ENCODE results near the gene NCOA7.

NCOA7 gene

GRCh38 chr6:125752773-125753172, 38.0 kb upstream of the NCOA7 start:
- no peak for TF ChIP-seq CTCF (conservative IDR thresholded peaks at IDR 0.05; ENCODE audit: low read depth, low read length)
- Histone ChIP-seq H3K4me1 (ENCODE audit: low read depth, poor library complexity, severe bottlenecking) (peaks cover 10% of the 10 kb centered on the region), H3K9ac (no peak overlapping the region), H3K27ac (no peak overlapping the region), H3K36me3 (ENCODE audit: insufficient read depth) (no peaks in the 10 kb centered on the region), H3K79me2 (ENCODE audit: insufficient read depth, low read depth) (no peaks in the 10 kb centered on the region), H3K4me2 (no peak overlapping the region), H3K4me3 (IDR thresholded peaks at IDR 0.05; ENCODE audit: insufficient read depth, low read depth, low read length) (no peak overlapping the region), H3K27me3 (ENCODE audit: insufficient read depth, low read depth) (no peaks in the 10 kb centered on the region), H4K20me1 (ENCODE audit: insufficient read depth) (no peaks in the 10 kb centered on the region), H2AFZ (ENCODE audit: low read depth) (no peak overlapping the region)

GRCh38 chr6:125753218-125753936, 37.4 kb upstream of the NCOA7 start:
- Histone ChIP-seq H3K36me3 (ENCODE audit: insufficient read depth) (no peaks in the 10 kb centered on the region), H2AFZ (ENCODE audit: low read depth) (no peak overlapping the region), H3K79me2 (ENCODE audit: insufficient read depth, low read depth) (no peaks in the 10 kb centered on the region), H3K27me3 (ENCODE audit: insufficient read depth, low read depth) (no peaks in the 10 kb centered on the region), H3K4me3 (IDR thresholded peaks at IDR 0.05; ENCODE audit: insufficient read depth, low read depth, low read length) (no peak overlapping the region), H3K9ac (no peak overlapping the region), H3K4me2 (no peak overlapping the region), H3K4me1 (ENCODE audit: low read depth, poor library complexity, severe bottlenecking) (peaks cover 10% of the 10 kb centered on the region), H4K20me1 (ENCODE audit: insufficient read depth) (no peaks in the 10 kb centered on the region), H3K27ac (no peak overlapping the region)
- peak; percentile 56 for TF ChIP-seq CTCF (conservative IDR thresholded peaks at IDR 0.05; ENCODE audit: low read depth, low read length)

- Histone ChIP-seq H3K9ac (no peak overlapping the region), H3K79me2 (ENCODE audit: insufficient read depth, low read depth) (no peaks in the 10 kb centered on the region), H4K20me1 (ENCODE audit: insufficient read depth) (no peaks in the 10 kb centered on the region), H3K4me3 (IDR thresholded peaks at IDR 0.05; ENCODE audit: insufficient read depth, low read depth, low read length) (no peak overlapping the region), H3K36me3 (ENCODE audit: insufficient read depth) (no peaks in the 10 kb centered on the region), H3K4me1 (ENCODE audit: low read depth, poor library complexity, severe bottlenecking) (peaks cover 10% of the 10 kb centered on the region), H3K4me2 (no peak overlapping the region), H3K27ac (no peak overlapping the region), H2AFZ (ENCODE audit: low read depth) (no peak overlapping the region), H3K27me3 (ENCODE audit: insufficient read depth, low read depth) (no peaks in the 10 kb centered on the region)
- peak; percentile 27; the same call in 1 of the 2 replicates for TF ChIP-seq CTCF (conservative IDR thresholded peaks at IDR 0.05; ENCODE audit: low read depth, low read length)
Observed at GRCh38 chr6:125753937-125754259, 36.9 kb upstream of the NCOA7 start.

GRCh38 chr6:125754566-125754965, 36.2 kb upstream of the NCOA7 start:
- Histone ChIP-seq H3K4me1 (ENCODE audit: low read depth, poor library complexity, severe bottlenecking) (peaks cover 10% of the 10 kb centered on the region), H3K4me2 (no peak overlapping the region), H3K36me3 (ENCODE audit: insufficient read depth) (no peaks in the 10 kb centered on the region), H3K9ac (no peak overlapping the region), H2AFZ (ENCODE audit: low read depth) (no peak overlapping the region), H4K20me1 (ENCODE audit: insufficient read depth) (no peaks in the 10 kb centered on the region), H3K79me2 (ENCODE audit: insufficient read depth, low read depth) (no peaks in the 10 kb centered on the region), H3K27ac (no peak overlapping the region), H3K27me3 (ENCODE audit: insufficient read depth, low read depth) (no peaks in the 10 kb centered on the region), H3K4me3 (IDR thresholded peaks at IDR 0.05; ENCODE audit: insufficient read depth, low read depth, low read length) (no peak overlapping the region)
- no peak for TF ChIP-seq CTCF (conservative IDR thresholded peaks at IDR 0.05; ENCODE audit: low read depth, low read length)
